SW 1271 (cell line): ENCODE measurements around the gene KIF1A.

Experiments
- DNase-seq, 2 experiments: peaks; one replicate each; lab custom pipeline; 2025; lab: John Stamatoyannopoulos, UW

Gene KIF1A

DNA sequence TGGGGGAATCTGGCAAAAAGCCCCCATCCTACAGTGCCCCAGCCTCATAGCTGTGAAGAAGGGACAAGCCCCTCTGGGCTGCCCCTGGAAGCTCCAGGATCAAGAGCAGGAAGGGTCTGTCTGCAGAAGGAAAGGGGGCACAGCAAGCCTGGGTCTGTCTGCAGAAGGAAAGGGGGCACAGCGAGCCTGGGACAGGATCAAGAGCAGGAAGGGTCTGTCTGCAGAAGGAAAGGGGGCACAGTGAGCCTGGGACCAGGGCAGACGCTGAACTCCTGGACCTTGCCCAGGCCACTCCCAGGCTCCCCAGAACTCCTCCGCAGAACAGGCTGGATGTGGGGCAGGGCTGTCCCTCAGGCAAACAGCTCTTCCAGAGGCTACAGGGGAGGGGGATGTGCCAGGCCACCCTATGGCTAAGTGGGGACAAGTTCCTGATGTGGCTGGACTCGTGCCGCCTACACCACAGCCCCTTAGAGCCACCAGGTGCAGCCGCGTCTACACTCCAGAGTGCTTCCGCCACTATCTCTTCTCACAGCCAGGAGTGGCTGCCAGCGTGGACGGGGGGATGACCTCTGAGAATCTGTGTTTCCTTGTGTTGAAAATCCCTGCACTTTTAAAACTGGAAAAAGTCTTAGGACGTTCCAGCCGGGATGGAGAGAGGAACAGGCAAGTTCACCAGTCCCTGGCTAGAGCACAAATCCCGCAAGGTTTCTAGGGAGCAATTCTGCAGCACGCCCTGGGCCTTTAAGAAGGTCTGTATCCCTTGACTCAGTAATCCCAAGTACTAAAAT is 20.8 kb downstream of the KIF1A start:
- DNase-seq: no peak

DNA sequence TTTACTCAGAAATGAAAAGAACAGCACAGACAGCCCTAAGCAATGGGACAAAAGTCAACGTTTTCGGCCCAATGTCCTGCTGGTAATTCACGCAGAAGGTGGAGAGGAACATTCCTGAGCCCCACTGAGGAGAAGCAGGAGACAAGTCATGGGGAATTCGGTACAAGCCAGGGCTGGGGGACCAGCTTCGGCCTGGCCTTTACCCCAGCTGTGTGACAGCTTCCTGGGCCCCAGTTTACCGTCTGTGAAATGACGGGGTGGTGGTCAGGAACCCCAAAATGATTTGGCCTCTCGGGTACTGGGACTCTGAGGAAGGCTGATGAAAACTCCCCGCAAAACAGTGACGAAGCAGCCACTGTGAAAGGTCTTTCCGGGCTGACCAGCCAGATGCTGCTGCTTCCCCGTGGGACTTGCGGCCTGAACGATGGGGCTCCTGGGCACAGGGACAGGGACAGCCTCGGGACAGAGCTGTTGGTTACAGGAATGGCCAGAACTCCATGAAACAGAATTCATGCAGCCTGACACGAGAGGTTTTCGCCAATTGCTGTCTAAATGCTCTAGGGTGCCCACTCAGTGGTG is 21.6 kb downstream of the KIF1A start:
- DNase-seq: no peak

DNA sequence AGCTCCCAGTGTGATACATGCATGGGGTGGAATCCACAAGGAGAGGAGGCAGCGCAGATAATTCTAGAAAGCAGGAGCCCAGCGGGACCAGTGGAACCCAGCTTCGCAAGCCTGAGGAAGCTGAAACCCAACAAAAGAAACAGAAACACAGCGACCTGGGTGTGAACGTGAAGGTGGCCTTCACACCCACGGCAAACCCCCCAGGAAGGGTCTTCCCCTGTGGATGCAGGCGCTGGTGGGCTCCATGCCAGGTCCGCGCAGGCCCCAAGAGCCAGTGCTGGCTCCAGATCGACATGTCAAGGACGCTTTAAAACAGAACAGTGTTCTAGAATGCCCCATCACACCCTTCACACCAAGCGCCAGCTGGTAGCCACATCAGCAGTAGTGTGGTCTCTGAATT is 22.1 kb downstream of the KIF1A start:
- no peak for DNase-seq

DNA sequence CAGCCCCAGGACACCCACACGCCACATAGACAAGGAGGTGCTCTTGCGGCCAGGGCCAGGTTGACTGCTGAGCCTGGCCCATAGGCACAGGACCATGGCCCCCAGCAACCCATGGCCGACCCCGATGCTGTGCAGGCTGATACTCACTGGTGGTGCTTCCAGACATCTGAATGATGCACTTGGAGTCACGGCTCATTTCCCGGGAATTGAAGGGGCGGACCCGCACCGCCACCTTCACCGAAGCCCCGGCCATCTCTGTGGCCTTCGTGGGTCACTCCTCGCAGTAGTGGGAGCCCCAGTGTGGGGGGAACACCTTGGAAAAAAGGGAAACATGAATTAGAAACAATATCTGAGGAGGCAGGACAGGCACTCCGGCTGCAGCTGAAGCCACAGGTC is 22.5 kb downstream of the KIF1A start:
- DNase-seq: no peak

DNA sequence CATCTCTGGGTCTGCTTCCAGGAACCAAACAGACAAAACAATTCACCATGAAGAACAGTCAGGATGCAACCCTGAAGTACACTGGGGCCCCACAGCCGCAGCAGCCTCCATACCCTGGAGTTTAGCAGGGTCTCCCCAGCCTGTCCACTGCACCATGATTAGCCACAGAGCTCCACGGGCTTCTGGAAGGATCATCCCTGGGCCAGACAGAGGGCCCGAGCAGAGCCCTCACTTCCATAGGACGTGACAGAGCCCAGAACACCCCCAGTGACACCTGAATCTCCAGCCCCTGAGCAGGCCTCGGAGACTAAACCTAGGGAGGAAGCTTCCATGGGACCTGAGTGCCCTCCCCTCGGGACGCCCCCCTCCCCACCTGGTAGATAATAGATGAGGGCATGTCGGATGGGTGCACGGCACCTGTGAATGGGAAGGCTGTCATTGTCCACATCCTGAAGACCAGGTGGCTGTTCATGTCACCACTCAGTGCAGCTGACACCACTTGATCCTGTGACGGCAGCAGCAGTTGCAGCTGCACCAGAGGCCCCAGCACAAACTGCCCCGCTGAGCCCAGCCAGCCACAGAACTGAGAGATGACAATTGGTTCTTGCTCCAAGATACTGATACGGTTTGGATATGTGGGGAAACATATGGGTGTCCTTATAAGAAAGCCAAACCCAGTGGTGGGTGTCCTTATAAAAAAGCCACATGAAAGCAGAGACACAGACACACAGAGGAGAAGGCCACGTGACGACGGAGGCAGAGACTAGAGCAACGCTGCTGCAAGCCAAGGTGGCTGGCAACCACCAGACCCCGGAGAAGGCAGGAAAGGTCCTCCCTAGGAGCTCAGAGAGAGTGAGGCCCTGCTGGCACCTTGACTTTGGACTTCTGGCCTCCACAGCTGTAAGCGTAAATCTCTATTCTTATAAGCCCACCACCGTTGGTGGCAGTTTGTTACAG is 23.2 kb downstream of the KIF1A start:
- no peak for DNase-seq

DNA sequence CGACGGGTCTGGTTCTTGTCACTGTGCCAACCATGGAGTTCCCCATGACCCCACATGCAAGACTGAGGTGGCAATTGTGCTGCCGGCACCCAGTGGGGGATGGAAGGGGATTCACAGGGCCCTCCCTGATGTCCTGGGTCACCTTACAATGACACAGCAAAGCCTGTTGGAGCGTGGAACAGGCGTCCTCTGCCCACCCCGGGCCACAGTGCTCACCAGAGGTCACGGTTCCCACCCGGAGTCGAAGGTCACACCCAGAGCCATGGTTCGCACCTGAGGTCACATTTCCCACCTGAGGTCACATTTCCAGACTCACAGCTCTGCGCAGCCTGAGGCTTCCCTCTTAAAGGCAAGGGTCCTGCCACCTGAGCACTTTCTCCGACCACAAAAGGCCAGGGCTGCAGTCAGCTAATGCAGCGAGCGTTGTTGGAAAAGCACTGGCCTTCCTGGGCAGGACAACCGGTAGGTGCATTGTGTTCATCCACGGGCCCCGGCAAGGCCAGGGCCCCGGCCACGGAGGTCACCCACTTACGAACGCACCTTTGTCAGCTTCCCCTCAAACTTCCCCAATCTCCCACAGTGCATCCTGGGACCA is 24.0 kb downstream of the KIF1A start:
- DNase-seq: no peak

DNA sequence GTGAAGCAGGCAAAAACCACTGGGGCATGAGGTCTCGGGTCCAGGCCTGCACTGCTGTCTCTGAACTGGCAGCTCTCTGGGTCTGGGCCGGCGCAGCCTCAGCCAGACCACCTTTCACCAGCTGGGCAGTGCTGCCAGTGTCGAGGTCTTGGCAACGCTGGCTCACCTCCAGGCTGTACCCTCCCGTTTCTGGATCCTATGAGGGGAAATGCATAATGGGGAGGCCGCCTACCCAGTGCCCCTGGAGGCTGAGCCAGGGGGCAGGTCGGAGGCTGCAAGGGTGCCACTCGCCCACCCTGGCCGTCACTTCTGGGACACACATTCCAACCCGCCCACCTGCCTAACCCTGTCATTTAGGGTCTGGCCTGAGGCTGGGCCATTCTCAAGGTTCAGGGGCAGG is 24.6 kb downstream of the KIF1A start:
- DNase-seq: no peak

DNA sequence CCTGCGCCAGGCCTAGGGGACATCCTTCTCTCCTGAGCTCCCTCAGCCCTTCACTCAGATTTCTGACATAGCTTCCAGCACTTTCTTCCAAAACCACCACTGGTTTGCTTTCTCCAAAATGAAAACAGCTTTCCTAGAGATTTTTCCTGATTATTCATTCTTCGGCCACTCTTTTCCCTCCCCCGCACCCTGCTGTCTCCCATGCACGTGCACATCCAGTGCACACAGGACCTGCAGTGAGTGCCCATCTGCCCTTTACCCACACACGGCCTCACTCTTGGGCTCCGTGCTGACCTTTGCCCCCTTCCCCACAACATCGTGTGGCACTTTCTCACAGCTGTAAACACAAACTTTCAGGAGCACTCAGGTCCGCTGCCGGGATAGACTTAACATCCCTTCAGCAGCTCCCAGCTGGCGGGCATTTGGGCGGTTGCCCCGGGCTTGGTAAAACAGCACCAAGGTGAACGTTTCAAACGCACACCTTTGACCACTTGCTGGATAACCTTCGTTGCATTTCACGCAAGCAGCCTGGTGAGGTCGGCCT is 25.8 kb downstream of the KIF1A start:
- no peak for DNase-seq

DNA sequence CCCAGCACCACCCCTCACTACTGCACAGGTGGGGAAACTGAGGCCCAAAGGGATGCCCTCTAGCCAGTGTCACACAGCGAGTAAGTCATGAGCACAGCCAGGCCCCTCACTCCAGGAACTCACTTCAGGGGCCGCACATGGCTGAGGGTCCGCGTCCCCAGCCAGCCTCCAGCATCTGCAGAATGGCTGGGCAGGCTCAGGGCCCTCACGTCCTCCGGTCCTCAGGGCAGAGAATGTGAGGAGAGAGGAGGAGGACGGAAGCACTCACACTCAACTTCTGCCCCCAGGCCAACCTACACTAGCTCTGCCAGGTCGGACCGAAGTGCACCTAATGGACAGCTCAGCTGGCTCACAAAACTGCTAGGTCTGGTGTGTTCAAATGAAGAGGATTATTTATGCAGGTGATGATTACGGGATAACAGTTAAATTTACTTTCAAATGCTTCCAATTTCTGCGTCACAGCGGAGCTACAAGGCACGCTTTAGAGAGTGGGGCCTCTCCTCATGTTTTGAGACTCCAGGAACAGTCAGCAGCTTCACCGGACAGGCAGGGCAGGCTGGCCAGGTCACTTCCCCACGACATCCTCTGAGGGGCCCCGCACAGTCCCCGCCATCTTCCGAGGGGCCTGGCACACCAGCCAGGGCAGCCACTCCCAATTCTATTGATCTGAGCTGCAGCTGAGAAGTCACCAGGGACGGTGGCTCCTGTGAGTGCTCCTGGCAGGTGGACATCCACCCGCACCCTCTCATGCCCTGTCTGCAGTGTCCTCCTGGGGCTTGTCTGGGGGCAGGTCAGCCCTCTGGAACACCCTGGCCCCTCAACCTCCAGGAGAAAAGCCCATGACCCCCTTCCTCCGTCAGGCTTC is 26.5 kb downstream of the KIF1A start:
- DNase-seq: no peak

DNA sequence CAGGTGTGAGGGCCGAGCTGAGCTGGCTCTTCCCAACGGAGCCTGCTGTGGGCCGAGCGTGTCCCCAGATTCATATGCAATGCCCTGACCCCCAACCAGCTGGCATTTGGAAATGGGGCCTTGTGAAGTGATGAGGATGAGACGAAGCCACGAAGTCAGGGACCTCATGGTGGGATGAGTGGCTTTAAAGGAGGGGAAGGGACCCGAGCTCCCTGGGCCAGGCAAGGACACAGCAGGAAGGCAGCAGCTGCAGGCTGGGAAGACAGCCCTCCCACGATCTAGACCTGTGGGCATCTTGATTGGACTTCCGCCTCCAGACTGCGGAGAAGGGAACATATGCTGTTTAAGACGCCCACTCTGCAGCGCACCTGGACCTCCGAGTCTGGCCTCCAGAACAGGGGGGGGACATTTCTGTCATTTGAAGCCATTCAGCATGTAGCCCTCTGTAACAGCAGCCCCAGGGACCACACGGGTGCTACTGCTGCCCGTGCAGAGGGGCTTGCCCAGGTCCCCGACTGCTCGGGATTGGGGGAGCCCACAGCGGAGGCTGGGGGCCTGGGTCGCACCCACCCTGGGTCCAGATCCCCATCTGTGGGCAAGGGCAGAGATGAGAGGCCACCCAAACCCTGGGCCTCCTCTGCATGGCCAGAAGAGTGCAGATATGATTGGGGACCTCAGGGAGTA is 27.2 kb downstream of the KIF1A start:
- no peak for DNase-seq

DNA sequence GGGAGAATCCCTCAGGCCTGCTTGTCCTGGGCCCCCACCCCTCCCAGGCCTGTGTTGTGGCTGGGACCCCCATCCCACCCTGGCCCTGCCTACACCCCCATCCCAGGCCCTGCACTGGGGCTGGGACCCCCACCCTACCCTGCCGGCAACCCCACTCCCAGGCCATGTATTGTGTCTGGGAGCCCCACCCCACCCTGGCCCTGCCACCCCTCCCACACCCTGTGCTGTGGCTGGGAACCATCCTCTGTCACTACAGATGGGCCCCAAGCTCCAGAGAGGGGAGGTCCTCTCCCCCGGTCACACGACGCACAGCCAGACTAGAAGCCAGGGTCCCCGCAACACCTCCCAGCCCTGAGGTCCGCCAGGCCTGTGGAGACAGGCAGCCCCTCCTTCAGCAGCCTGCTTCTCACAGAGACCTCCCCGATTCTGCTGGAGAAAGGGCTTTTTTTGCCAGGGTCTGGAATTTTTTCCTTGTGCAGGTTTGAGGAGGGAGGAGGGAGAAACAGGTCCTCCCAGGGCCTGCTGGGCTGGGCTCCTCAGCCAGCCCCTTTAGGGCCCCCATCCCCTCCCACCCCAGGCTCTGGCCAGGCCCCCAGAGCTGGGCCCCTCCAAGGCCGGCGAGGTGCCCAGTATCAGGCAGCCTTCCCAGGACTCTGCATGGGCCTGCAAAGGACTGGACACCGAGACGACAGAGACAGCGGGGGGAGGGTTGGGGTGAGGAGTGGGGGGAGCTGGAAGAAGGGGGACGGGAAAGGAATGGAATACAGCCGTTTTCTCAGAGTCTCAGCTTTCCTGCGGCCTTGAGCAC is 28.0 kb downstream of the KIF1A start:
- no peak for DNase-seq

DNA sequence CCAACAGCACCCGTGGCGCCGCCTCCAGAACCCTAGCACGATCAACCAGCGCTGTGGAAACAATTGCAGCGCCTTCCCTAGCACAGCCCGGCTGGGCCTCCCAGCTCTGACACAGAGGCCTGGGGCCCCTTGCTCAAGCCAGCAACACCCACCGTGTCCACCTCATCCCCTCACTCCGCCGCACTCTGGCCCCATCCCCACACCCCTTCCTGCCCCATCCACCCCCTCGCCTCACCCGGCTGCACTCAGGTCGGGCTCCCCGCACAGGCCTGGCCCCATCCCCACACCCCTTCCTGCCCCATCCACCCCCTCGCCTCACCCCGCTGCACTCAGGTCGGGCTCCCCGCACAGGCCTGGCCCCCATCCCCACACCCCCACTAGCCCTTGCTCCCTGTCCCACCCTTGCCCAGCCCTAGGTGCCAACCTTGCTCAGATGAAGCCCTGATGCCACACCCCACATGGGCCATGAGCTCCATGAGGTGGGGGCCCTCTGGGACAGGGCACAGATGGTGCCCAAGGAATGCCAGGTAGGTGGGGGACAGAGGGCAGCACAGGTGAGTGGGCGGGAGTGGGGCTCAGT is 28.7 kb downstream of the KIF1A start:
- no peak for DNase-seq

DNA sequence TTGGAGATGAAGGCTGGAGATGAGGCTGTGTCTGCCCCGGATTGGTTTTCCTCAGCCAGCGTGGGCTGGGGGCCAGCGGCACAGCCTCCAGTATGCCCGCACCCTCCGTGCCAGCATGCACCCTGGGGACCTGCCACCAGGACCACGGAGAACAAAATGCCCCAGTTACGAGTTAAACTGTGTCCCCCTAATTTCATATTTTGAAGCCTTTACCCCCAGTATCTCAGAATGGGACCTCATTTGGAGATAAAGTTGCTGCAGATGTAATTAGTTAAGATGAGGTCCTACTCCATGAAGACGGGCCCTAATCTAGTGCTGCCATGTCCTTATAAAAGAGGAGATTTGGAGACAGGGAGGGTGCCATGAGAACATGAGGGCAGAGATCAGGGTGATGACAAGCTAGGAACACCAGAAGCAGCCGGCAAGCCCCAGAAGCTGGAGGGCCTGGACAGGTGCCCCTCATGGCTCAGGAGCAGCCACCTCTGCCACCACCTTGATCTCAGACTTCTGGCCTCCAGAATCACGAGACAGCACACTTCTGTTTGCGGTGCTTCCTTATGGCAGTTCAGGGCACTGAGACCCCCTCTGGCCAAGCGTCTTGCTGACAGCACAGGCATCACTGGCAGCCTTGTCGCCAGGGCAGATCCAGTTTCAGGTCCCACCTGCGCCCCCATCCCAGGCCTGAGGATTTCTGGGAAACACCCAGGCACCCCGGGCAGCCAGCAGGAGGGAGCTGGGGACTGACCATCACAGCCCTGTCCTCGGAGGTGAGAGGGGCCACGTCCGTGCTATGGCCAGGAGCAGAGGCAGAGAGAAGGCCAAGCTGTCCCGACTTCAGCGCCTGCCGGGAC is 29.4 kb downstream of the KIF1A start:
- no peak for DNase-seq

DNA sequence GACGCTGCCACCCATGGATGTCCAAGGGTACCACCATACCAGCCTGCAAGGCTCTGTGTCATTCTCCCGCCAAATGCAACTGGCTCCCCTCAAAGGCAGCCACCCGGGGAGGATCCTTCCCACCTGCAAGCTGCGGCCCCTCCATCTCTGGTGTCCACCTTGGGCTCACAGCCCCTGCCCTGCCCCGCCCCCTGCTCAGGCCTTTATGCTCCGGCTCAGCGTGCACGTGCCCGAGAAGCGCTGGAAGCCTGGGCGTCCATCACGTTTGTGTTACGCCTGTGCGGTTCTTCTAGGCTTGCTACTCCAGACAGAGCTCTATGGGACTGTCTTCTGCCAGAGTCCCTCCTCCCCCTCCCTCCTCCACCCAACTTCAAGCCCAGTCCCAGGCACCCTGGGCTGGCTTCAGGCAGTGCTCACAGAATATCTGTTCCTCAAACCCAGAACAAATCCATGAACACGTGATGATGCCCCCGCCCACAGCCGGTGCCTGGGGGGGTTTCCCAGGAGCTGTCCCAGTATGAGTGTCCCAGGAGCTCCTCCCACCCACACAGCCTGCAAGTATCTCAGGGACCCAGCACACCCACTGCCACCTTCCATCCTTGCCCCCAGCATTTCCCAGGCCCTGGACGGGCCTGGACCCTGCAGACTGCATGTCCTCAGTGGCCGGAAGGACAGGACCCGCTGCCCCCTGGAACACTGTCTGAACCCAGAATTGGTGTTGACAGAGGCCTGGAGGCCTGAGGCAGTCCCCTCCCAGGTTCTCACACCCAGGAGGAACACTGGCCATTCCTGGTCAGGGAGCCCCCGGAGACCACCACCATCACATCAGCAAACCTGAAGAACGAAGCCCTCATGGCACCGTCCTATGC is 30.3 kb downstream of the KIF1A start:
- DNase-seq: no peak

DNA sequence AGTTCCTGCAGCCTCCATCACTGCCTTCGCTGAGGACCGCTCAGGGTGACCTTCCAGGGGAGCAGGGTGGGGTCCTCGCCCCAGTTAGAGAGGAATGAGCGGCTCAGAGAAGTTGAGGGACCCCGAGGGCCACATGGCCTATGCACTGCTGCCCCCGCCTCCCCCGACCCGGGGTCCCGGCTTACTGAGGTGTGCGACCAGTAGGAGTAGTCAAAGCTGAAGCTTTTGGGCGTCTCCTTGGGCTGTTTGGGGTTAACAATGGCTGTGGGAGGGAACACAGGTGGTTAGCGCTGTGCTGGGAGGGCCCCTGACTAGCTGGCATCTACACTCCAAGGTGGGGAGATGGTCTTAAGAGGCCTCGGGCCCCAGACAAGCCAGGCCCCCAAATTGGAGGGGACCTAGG is 31.0 kb downstream of the KIF1A start:
- no peak for DNase-seq

DNA sequence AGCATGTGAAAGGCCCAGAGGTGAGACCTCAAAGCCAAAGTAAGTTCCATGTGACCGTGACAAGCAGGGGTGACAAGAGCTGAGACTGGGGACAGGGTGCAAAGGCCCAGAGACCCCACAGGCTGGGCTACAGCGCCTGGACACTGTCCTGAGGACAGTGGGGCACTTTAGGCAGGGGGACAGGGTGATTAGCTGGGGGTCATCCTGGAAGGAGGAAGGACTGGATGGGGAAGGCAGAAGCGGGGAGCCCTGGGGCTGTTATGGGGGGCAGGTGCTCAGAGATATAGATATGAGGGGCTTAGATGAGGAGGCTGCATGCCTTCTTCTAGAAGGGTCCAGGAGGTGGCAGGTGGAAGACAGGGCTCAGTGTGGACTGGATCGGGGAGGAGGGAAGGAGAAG is 31.5 kb downstream of the KIF1A start:
- DNase-seq: no peak
